22Rv1 (cell line): ENCODE data around the gene KCNIP4.

Experiments used
- H3K27ac ChIP-seq: fragments of 450-650 bp; 2 replicates; pipeline ENCODE4 v1.5.1; 2017
- CTCF ChIP-seq: fragments of 450-650 bp; IDR thresholded peaks from 2 replicates; pipeline ENCODE4 v1.5.1; 2017; ENCODE audit warnings: mild to moderate bottlenecking
- ZFX ChIP-seq: fragments of 450-650 bp; IDR thresholded peaks from 2 replicates; pipeline ENCODE4 v1.6.1; 2017; ENCODE audit warnings: antibody characterized with exemption, borderline replicate concordance

KCNIP4 gene

GRCh38 chr4:21457086-21457840, 491.3 kb downstream of the KCNIP4 start:
- H3K27ac ChIP-seq: no peak overlapping the region
- TF ChIP-seq ZFX (no peak), CTCF (no peak)

GRCh38 chr4:21454831-21455230, 493.7 kb downstream of the KCNIP4 start:
- no peak for TF ChIP-seq ZFX
- TF ChIP-seq CTCF: no peak
- no peak overlapping the region for H3K27ac ChIP-seq

- no peak for TF ChIP-seq CTCF
- no peak for TF ChIP-seq ZFX
- H3K27ac ChIP-seq: no peak overlapping the region
Measured at GRCh38 chr4:21454201-21454600, 494.4 kb downstream of the KCNIP4 start.

GRCh38 chr4:21452931-21453330, 495.6 kb downstream of the KCNIP4 start:
- no peak for TF ChIP-seq CTCF
- H3K27ac ChIP-seq: no peak overlapping the region

GRCh38 chr4:21451032-21451431, 497.5 kb downstream of the KCNIP4 start:
- no peak for TF ChIP-seq CTCF
- TF ChIP-seq ZFX: no peak
- H3K27ac ChIP-seq: no peak overlapping the region

- H3K27ac ChIP-seq: no peak overlapping the region
- TF ChIP-seq ZFX: no peak
- TF ChIP-seq CTCF: no peak
Measured at GRCh38 chr4:21450331-21450730, 498.2 kb downstream of the KCNIP4 start.

GRCh38 chr4:21447301-21448054, 501.1 kb downstream of the KCNIP4 start:
- no peak for TF ChIP-seq ZFX
- TF ChIP-seq CTCF: 0 out of 2 replicates have a peak, but pooled peaks have one; percentile 9
- H3K27ac ChIP-seq: no peak overlapping the region
